ENCODE data around the gene PRSS36.

DNA sequence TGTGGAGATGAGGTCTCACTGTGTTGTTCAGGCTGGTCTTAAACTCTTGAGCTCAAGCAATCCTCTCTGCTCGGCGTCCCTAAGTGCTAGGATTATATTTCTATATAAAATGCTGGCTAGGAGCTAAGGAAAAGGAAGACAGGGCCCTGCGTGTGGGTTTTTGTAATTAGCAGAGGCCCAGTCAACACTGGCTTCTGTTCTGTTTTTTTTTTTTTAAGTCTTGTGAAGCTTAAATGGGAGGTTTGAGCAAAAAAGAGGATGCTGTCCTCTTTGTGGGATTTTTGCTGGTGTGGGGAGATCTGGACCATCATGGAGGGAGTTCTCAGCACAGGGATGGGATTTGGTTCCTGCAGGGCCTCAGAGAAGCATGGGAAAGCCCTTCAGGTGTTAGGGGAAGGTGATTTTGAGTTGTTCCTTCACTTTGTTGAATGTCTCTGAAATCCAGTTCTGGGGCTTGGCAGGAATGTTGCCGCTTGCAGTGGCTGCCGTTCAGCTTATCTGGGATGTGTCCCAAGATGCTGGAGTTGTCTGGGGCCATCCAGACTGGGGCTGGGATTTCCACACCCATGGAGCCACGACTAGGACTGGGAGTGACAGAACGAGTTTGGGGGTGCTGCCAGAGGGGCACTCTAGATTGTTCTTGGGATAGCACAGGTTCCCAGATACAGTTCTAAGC is 48.5 kb upstream of the PRSS36 start:
- TF ChIP-seq, protein P1, sequence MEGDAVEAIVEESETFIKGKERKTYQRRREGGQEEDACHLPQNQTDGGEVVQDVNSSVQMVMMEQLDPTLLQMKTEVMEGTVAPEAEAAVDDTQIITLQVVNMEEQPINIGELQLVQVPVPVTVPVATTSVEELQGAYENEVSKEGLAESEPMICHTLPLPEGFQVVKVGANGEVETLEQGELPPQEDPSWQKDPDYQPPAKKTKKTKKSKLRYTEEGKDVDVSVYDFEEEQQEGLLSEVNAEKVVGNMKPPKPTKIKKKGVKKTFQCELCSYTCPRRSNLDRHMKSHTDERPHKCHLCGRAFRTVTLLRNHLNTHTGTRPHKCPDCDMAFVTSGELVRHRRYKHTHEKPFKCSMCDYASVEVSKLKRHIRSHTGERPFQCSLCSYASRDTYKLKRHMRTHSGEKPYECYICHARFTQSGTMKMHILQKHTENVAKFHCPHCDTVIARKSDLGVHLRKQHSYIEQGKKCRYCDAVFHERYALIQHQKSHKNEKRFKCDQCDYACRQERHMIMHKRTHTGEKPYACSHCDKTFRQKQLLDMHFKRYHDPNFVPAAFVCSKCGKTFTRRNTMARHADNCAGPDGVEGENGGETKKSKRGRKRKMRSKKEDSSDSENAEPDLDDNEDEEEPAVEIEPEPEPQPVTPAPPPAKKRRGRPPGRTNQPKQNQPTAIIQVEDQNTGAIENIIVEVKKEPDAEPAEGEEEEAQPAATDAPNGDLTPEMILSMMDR (IDR thresholded peaks at IDR 0.05; ENCODE audit: poor library complexity, severe bottlenecking), result no peak
- TF ChIP-seq REST (IDR thresholded peaks at IDR 0.05; ENCODE audit: borderline replicate concordance), result no peak
- no peak for TF ChIP-seq RAD21 (conservative IDR thresholded peaks at IDR 0.05)
- TF ChIP-seq EP300 (conservative IDR thresholded peaks at IDR 0.05; ENCODE audit: poor library complexity, severe bottlenecking), result no peak

Data from neural cell (in vitro differentiated cells).